Endothelial cell of umbilical vein (primary cell): ENCODE results near the gene CERS6.

Experiments used
- EZH2 ChIP-seq: IDR thresholded peaks from 2 replicates; pipeline ENCODE4 v1.6.1; 2012; ENCODE audit warnings: borderline replicate concordance, low read depth, mild to moderate bottlenecking, moderate library complexity, low read length, inconsistent platforms; ENCODE audit not compliant: severe bottlenecking
- GATA2 ChIP-seq: IDR thresholded peaks from 2 replicates; pipeline ENCODE4 v1.7.0; 2011; ENCODE audit warnings: low read depth, mild to moderate bottlenecking, moderate library complexity, mixed read lengths, low read length; ENCODE audit not compliant: insufficient read length, insufficient read depth
- JUN ChIP-seq: IDR thresholded peaks from 2 replicates; pipeline ENCODE4 v1.6.1; 2011; ENCODE audit warnings: borderline replicate concordance, low read depth; ENCODE audit not compliant: insufficient read length, insufficient read depth
- MYC ChIP-seq: IDR thresholded peaks from one replicate; pipeline ENCODE4 v1.6.1; 2011; ENCODE audit warnings: mild to moderate bottlenecking, low read depth, low read length
- POLR2A ChIP-seq: IDR thresholded peaks from 2 replicates; pipeline ENCODE4 v1.6.1; 2012; ENCODE audit warnings: low read depth, mild to moderate bottlenecking, control low read depth, low read length
- POLR2AphosphoS5 ChIP-seq: IDR thresholded peaks from 2 replicates; pipeline ENCODE4 v1.6.1; 2012; ENCODE audit warnings: low read depth, mild to moderate bottlenecking, control low read depth, low read length, moderate library complexity; ENCODE audit not compliant: insufficient read depth
- TF ChIP-seq, protein P1 (sequence below), 2 donors: IDR thresholded peaks; 1 replicate in 1 of 2; 2 replicates in 1 of 2; pipeline ENCODE4 v1.5.1; 2011; ENCODE audit warnings: low read length in 2 of 2, mild to moderate bottlenecking in 2 of 2, moderate library complexity in 2 of 2, control low read depth in 1 of 2, inconsistent platforms in 1 of 2, low read depth in 1 of 2; ENCODE audit not compliant: insufficient read depth in 1 of 2; ENCODE audit errors: extremely low read depth in 1 of 2
- TF ChIP-seq, protein P2 (sequence below): IDR thresholded peaks from 2 replicates; pipeline ENCODE4 v1.6.1; 2011; ENCODE audit not compliant: insufficient read depth, insufficient read length

DNA sequence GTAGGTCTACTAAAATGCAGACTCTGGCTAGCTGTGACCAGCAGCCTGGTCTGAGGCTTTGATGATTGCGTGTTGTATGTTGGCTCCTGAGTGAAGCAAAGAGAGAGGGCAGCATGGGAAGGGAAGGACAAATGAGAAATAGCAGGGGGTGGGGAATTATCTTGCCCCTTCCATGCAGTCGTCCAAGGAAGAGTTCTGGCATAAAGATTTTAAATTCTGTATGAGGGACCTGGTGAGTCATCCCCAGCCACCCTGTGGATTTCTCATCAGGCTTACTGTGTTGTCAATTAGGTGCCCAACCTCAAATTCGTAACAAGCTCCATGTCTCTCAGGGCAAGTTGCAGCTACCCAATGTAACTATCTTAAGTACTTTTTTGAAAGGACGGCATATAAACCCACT, 274.3 kb downstream of the CERS6 start:
- TF ChIP-seq POLR2AphosphoS5 (no peak), EZH2 (no peak), POLR2A (no peak), JUN (no peak), GATA2 (no peak), MYC (no peak)
- TF ChIP-seq, protein P1, sequence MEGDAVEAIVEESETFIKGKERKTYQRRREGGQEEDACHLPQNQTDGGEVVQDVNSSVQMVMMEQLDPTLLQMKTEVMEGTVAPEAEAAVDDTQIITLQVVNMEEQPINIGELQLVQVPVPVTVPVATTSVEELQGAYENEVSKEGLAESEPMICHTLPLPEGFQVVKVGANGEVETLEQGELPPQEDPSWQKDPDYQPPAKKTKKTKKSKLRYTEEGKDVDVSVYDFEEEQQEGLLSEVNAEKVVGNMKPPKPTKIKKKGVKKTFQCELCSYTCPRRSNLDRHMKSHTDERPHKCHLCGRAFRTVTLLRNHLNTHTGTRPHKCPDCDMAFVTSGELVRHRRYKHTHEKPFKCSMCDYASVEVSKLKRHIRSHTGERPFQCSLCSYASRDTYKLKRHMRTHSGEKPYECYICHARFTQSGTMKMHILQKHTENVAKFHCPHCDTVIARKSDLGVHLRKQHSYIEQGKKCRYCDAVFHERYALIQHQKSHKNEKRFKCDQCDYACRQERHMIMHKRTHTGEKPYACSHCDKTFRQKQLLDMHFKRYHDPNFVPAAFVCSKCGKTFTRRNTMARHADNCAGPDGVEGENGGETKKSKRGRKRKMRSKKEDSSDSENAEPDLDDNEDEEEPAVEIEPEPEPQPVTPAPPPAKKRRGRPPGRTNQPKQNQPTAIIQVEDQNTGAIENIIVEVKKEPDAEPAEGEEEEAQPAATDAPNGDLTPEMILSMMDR (IDR thresholded peaks at IDR 0.05; ENCODE audit: extremely low read depth in 1 of 2, insufficient read depth in 1 of 2, low read depth in 1 of 2, low read length in 2 of 2), result no peak
- TF ChIP-seq, protein P2, sequence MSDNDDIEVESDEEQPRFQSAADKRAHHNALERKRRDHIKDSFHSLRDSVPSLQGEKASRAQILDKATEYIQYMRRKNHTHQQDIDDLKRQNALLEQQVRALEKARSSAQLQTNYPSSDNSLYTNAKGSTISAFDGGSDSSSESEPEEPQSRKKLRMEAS, result no peak
